ENCODE data around the gene FAM13C.

DNA sequence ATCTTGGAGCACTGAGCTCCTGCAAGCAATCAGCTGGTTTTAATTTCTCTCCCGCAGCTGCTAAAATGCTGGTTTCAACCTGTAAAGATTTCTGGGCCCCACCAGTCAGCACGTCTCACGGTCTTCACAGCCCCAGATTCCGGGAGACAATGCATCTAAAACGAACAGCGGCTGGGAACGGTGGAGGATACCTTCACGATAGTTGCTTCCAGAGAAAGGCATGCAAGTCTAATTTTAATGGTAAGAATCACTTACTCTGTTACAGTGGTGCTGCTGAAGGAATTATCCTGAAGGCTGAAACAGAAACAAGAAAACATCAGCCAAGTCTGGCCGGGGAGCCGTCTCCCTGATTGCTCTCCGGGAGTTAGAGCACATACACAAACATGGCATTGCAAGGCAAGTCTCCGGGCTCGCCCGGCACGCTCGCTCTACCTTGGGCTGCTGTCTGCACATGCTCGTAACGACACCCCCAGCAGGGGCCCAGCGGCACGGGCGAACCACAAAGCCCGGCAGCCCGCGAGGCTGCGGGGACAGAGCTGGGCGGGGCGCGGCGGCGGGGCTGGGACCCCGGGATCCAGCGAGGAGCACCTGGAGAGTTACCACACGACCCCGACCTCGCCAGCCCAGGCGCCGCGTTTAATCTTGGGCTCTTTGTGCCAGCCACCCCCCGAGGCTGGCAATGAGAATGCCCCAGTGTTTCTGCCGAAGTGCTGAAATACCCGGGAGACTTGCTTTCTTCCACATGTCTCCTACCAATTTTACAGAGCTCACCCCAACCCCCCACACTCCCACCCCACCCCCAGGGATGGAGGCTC lies at the start of gene FAM13C:
- no peak for TF ChIP-seq POLR2A (IDR thresholded peaks at IDR 0.05)
- TF ChIP-seq, protein P1, sequence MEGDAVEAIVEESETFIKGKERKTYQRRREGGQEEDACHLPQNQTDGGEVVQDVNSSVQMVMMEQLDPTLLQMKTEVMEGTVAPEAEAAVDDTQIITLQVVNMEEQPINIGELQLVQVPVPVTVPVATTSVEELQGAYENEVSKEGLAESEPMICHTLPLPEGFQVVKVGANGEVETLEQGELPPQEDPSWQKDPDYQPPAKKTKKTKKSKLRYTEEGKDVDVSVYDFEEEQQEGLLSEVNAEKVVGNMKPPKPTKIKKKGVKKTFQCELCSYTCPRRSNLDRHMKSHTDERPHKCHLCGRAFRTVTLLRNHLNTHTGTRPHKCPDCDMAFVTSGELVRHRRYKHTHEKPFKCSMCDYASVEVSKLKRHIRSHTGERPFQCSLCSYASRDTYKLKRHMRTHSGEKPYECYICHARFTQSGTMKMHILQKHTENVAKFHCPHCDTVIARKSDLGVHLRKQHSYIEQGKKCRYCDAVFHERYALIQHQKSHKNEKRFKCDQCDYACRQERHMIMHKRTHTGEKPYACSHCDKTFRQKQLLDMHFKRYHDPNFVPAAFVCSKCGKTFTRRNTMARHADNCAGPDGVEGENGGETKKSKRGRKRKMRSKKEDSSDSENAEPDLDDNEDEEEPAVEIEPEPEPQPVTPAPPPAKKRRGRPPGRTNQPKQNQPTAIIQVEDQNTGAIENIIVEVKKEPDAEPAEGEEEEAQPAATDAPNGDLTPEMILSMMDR (IDR thresholded peaks at IDR 0.05) = no peak

Measured in Peyer's patch (tissue), 4 donors.